ENCODE data around the gene GP9. TPM values are rescaled to one million over a fixed set of nuclear protein-coding genes. Genes with fewer than 3 reads are reported as not detected.
"Not testable (repeated sequence)": the region's sequence is repeated elsewhere in the genome, so short reads cannot be mapped to it uniquely, and the experiment has no call there.

GP9 gene
- total RNA-seq, 4 donors from 2014 or later = not detected

DNA sequence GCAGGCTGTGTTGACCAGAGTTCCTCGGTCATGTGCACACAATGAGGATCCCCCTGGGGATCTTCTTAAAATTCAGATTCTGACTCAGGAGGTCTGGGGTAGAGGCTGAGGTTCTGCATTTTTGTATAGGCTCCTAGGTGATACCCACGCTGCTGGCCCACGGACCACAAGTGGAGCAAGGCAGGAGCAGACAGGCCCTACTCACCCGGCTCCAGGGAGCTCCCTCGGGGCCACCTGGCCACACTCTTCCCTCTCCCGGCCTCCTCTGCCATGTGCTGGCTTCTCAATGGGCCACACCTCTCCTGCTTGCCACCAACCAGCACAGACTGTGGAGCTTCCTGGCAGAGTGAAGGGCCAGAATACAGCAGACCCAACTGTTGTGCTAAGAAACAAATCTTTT lies 23.9 kb downstream of the GP9 start:
- TF ChIP-seq, protein P1, sequence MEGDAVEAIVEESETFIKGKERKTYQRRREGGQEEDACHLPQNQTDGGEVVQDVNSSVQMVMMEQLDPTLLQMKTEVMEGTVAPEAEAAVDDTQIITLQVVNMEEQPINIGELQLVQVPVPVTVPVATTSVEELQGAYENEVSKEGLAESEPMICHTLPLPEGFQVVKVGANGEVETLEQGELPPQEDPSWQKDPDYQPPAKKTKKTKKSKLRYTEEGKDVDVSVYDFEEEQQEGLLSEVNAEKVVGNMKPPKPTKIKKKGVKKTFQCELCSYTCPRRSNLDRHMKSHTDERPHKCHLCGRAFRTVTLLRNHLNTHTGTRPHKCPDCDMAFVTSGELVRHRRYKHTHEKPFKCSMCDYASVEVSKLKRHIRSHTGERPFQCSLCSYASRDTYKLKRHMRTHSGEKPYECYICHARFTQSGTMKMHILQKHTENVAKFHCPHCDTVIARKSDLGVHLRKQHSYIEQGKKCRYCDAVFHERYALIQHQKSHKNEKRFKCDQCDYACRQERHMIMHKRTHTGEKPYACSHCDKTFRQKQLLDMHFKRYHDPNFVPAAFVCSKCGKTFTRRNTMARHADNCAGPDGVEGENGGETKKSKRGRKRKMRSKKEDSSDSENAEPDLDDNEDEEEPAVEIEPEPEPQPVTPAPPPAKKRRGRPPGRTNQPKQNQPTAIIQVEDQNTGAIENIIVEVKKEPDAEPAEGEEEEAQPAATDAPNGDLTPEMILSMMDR (IDR thresholded peaks at IDR 0.05) = no peak
- no peak for TF ChIP-seq POLR2A (IDR thresholded peaks at IDR 0.05)
- H3K9me3 ChIP-seq = no peaks in the 10 kb centered on the region

DNA sequence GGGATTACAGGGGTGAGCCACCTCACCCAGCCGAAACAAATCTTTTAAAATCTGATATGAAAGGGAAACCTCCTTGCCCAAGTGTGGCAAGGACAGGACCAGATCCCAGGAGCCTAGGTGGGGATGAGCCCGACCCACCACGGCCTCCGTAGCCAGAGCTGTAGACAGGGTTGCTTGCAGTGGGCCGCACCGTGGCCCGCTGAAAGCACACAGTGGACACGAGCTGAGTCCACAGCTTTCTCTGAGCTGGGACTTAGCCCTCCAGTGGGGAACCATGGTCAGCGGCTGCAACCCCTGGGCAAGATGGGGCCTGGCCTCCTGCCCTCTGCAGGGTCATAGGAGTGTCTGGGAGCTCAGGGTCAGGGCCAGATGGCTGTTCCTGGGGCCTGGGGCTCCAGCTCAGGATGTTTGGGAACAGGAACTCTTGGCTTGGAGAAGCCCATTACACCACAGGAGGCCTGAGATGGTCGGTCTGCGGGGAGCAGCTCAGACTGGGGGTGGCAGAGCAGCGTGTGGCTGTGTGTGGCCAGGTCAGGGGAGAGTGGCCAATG lies 24.7 kb downstream of the GP9 start:
- H3K36me3 ChIP-seq = no peaks in the 10 kb centered on the region
- H3K27me3 ChIP-seq = no peaks in the 10 kb centered on the region
- H3K9me3 ChIP-seq = no peaks in the 10 kb centered on the region
- no peak for TF ChIP-seq POLR2A (IDR thresholded peaks at IDR 0.05)
- TF ChIP-seq, protein P1 (IDR thresholded peaks at IDR 0.05) = no peak
- peaks cover 0 to 6% (median 0%) of the 10 kb centered on the region in 4 donors for H3K4me1 ChIP-seq
- H3K27ac ChIP-seq = no peak overlapping the region
- DNase-seq = no peak
- no peak overlapping the region for H3K4me3 ChIP-seq

More for the DNA sequence above, 23.9 kb downstream of the GP9 start:
- Histone ChIP-seq H3K27ac (no peak overlapping the region), H3K27me3 (no peaks in the 10 kb centered on the region), H3K4me1 (peaks cover 0 to 6% (median 0%) of the 10 kb centered on the region in 4 donors), H3K4me3 (no peak overlapping the region), H3K36me3 (no peaks in the 10 kb centered on the region)
- no peak for DNase-seq

- TF ChIP-seq, protein P1 (IDR thresholded peaks at IDR 0.05) = no peak
- TF ChIP-seq POLR2A (IDR thresholded peaks at IDR 0.05) = no peak
- Histone ChIP-seq H3K4me3 (no peak overlapping the region), H3K4me1 (peaks cover 0 to 6% (median 0%) of the 10 kb centered on the region in 4 donors), H3K27ac (no peak overlapping the region), H3K27me3 (no peaks in the 10 kb centered on the region), H3K36me3 (no peaks in the 10 kb centered on the region), H3K9me3 (no peaks in the 10 kb centered on the region)
- DNase-seq = no peak
Measured at GRCh38 chr3:129085818-129086217, 25.2 kb downstream of the GP9 start.

- DNase-seq = no peak
- peaks cover 0 to 11% (median 0%) of the 10 kb centered on the region in 3 donors for H3K36me3 ChIP-seq
- H3K9me3 ChIP-seq = no peaks in the 10 kb centered on the region
- TF ChIP-seq POLR2A (IDR thresholded peaks at IDR 0.05) = no peak
- TF ChIP-seq, protein P1 (IDR thresholded peaks at IDR 0.05) = no peak
- no peaks in the 10 kb centered on the region for H3K27me3 ChIP-seq
- H3K4me3 ChIP-seq = no peak overlapping the region
- H3K27ac ChIP-seq = peak overlapping the region in 3 of 4 donors; percentile 17 to 79 (median 74)
- H3K4me1 ChIP-seq = peaks cover 0 to 6% (median 0%) of the 10 kb centered on the region in 4 donors
Measured at GRCh38 chr3:129087138-129087702, 26.6 kb downstream of the GP9 start.

DNA sequence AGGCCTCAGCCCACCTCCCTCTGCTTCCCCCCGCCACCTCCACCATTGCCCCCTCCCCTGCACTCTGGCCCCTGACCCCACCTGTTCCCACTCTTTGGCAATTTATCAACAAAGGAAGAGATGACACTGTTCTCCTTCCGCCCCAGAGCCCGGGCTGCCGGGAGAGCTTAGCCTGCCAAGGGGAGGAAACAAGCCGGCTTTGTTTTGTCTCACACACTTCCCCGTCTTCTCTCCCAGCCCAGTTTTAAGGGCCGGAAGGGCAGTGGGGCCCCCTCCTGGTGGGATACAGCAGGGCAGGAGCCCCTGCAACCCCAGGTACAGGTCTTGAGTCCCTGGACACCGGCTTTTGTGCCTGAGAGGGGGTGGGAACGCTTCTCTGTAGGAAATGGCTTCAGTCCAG lies 27.3 kb downstream of the GP9 start:
- not testable (repeated sequence) for DNase-seq, H3K27ac ChIP-seq, H3K9me3 ChIP-seq, H3K27me3 ChIP-seq, H3K4me1 ChIP-seq, H3K4me3 ChIP-seq
- peaks cover 0 to 18% (median 0%) of the 10 kb centered on the region in 3 donors for H3K36me3 ChIP-seq

DNA sequence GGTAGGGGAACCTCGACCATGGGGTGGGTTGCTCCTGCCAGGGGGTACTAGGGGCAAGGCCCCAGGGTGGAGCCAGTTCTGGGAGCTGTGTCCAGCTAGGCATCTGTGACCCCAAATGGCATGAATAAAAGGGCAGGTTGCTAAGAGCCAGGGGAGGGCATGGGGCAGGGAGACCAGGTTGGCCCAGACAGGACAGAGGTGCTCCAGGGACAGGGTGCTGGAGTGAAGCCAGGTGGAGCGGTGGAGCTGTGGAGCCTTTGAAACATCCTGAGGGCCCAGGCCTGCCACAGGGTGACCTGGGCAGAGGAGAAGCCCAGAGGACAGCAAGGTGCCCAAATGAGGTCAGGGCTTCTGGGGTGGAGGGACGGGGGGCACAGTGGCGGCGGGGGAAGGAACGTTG lies 27.7 kb downstream of the GP9 start:
- DNase-seq, H3K27ac ChIP-seq: not testable (repeated sequence)
- peaks cover 0 to 22% (median 0%) of the 10 kb centered on the region in 3 donors for H3K36me3 ChIP-seq

More for the DNA sequence above, 27.7 kb downstream of the GP9 start:
- H3K9me3 ChIP-seq, H3K27me3 ChIP-seq, H3K4me3 ChIP-seq, H3K4me1 ChIP-seq: not testable (repeated sequence)
